ENCODE data around the gene STIM2. TPM values are rescaled to one million over a fixed set of nuclear protein-coding genes. Genes with fewer than 3 reads are reported as not detected.

STIM2 gene
- total and polyA plus RNA-seq, 9 of the 15 experiments (the other 6 are each of a cell fraction or from before 2014, with no cell fraction given), result 7.2 to 26.8 (median 15.4) TPM

DNA sequence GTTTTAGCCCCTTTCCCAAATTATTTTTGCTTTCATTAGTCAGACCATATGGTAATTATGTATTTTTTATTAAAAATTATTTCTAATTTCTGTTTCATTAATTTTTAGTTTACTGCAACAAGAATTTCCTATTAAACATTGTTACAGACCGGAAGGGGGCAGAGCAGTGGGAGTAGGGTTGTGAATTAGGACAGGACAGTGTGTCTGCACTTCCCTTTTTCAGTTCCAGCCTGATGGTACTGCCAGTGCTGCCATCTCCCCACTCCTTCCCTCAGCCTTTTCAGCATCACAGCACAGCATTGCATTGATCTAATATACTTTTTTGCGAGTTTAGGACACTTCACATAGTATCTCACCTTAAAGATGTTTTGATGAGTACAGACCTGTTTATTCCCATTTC is 76.5 kb downstream of the STIM2 start:
- in situ Hi-C loops (cut with MboI) (no loop called here), intact Hi-C loops (cut with micrococcal nuclease) (loop anchor here (2.0 kb wide), 1 partner anchor 76 kb away; the partner anchor contains the start of gene STIM2)
- H3K27me3 ChIP-seq (ENCODE audit: control insufficient read depth in 2 of 2, insufficient read depth in 2 of 2, low read length in 2 of 2), result no peaks in the 10 kb centered on the region
- peaks cover 12 to 35% of the 10 kb centered on the region in 2 experiments for H3K4me1 ChIP-seq (replicated peaks in 1 of 2; ENCODE audit: control insufficient read depth in 2 of 2, insufficient read depth in 2 of 2, low read length in 2 of 2)
- ChIA-PET CTCF (ENCODE audit: low intra/inter-chr PET ratio) (no interaction called here), POLR2A (no interaction called here)
- no TSS peak for BruUV-seq (replicated peaks)
- no peak overlapping the region for H2AFZ ChIP-seq (ENCODE audit: low read depth, low read length)
- H3K79me2 ChIP-seq (ENCODE audit: control insufficient read depth, insufficient read depth, low read length), result no peaks in the 10 kb centered on the region
- H3K4me3 ChIP-seq, result no peak overlapping the region
- H3K9ac ChIP-seq (ENCODE audit: insufficient read depth in 1 of 2, low read depth in 2 of 2, low read length in 2 of 2), result no peak overlapping the region
- peaks cover 3% of the 10 kb centered on the region for H3K9me1 ChIP-seq (ENCODE audit: control insufficient read depth, insufficient read depth, low read length)
- no peaks in the 10 kb centered on the region for H4K20me1 ChIP-seq (replicated peaks; ENCODE audit: control insufficient read depth, insufficient read depth, low read length)
- ATAC-seq, result peak; percentile 85
- DNase-seq (ENCODE audit: extremely low read depth in 1 of 4, low spot score in 3 of 4), result peak in 3 of 4 experiments; percentile 16 to 52 (median 40)
- no peaks in the 10 kb centered on the region for H3K36me3 ChIP-seq (ENCODE audit: control insufficient read depth, insufficient read depth, low read length)
- WGBS (ENCODE audit: insufficient coverage, low coverage, missing lambda C conversion rate), result 20% methylated on average over 2 of the region's 2 CpGs
- FAIRE-seq, result no peak
- H3K9me3 ChIP-seq (replicated peaks; ENCODE audit: control insufficient read depth, insufficient read depth, low read depth, low read length), result no peaks in the 10 kb centered on the region
- peak overlapping the region; percentile 4; the same call in 2 of the 3 replicates for H3K27ac ChIP-seq (ENCODE audit: extremely low read depth, low read depth, low read length)
- peak overlapping the region; percentile 30 for H3K4me2 ChIP-seq (ENCODE audit: insufficient read depth, low read length)
- TF ChIP-seq POLR2AphosphoS2 (IDR thresholded peaks at IDR 0.05; ENCODE audit: low read length) (no peak), ADNP (tag; IDR thresholded peaks at IDR 0.05) (0 out of 2 replicates have a peak, but pooled peaks have one; percentile 21), THRAP3 (IDR thresholded peaks at IDR 0.05; ENCODE audit: borderline replicate concordance) (no peak), KLF1 (tag; IDR thresholded peaks at IDR 0.05) (no peak), RBFOX2 (IDR thresholded peaks at IDR 0.05; ENCODE audit: low read depth, low read length) (no peak), PHB2 (IDR thresholded peaks at IDR 0.05; ENCODE audit: low read depth) (no peak), CREM (IDR thresholded peaks at IDR 0.05; ENCODE audit: low read depth) (0 out of 2 replicates have a peak, but pooled peaks have one; percentile 7), LEF1 (IDR thresholded peaks at IDR 0.05) (no peak), ZNF124 (CRISPR knock-in tag; IDR thresholded peaks at IDR 0.05) (no peak), KDM4B (IDR thresholded peaks at IDR 0.05; ENCODE audit: borderline replicate concordance in 2 of 2, low read depth in 1 of 2) (no peak), ZZZ3 (IDR thresholded peaks at IDR 0.05) (no peak), SPI1 (IDR thresholded peaks at IDR 0.05; ENCODE audit: borderline replicate concordance, low read depth, low read length) (peak; percentile 99), ARNT (IDR thresholded peaks at IDR 0.05) (no peak), STAT6 (CRISPR knock-in tag; IDR thresholded peaks at IDR 0.05) (no peak), RUNX1 (IDR thresholded peaks at IDR 0.05; ENCODE audit: low read depth) (no peak), MTA2 (IDR thresholded peaks at IDR 0.05; ENCODE audit: low read depth) (no peak), KDM2B (CRISPR knock-in tag; IDR thresholded peaks at IDR 0.05) (no peak)
- TF ChIP-seq, protein P1, sequence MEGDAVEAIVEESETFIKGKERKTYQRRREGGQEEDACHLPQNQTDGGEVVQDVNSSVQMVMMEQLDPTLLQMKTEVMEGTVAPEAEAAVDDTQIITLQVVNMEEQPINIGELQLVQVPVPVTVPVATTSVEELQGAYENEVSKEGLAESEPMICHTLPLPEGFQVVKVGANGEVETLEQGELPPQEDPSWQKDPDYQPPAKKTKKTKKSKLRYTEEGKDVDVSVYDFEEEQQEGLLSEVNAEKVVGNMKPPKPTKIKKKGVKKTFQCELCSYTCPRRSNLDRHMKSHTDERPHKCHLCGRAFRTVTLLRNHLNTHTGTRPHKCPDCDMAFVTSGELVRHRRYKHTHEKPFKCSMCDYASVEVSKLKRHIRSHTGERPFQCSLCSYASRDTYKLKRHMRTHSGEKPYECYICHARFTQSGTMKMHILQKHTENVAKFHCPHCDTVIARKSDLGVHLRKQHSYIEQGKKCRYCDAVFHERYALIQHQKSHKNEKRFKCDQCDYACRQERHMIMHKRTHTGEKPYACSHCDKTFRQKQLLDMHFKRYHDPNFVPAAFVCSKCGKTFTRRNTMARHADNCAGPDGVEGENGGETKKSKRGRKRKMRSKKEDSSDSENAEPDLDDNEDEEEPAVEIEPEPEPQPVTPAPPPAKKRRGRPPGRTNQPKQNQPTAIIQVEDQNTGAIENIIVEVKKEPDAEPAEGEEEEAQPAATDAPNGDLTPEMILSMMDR (IDR thresholded peaks at IDR 0.05 in 2 of 3, conservative IDR thresholded peaks at IDR 0.05 in 1 of 3; ENCODE audit: insufficient read depth in 2 of 3, low read depth in 1 of 3, low read length in 3 of 3), result peak; percentile 5 to 36 (median 17); a peak in 2 of 6 replicates
- TF ChIP-seq, protein P2, sequence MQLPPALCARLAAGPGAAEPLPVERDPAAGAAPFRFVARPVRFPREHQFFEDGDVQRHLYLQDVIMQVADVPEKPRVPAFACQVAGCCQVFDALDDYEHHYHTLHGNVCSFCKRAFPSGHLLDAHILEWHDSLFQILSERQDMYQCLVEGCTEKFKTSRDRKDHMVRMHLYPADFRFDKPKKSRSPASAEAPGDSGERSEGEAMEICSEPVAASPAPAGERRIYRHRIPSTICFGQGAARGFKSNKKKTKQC (CRISPR knock-in tag; IDR thresholded peaks at IDR 0.05), result no peak

Data from K562 (cell line).